ENCODE results near the gene KCTD8. TPM values are rescaled to one million over a fixed set of nuclear protein-coding genes. Genes with fewer than 3 reads are reported as not detected.
"Not testable (repeated sequence)": the region's sequence is repeated elsewhere in the genome, so short reads cannot be mapped to it uniquely, and the experiment has no call there.

Gene KCTD8
- total RNA-seq, 2 experiments from 2014 or later, result not detected

- Mint-ChIP-seq H3K9me3 (ENCODE audit: low read depth) (peaks cover 2% of the 10 kb centered on the region), H3K4me1 (no peaks in the 10 kb centered on the region), H3K4me3 (no peak overlapping the region), H3K27ac (no peak overlapping the region), H3K27me3 (no peaks in the 10 kb centered on the region), H3K36me3 (no peaks in the 10 kb centered on the region)
- CTCF ChIA-PET, result no interaction called here
- DNase-seq (no peak), ATAC-seq (no peak)
These were observed 191.1 kb downstream of the KCTD8 start for GRCh38 chr4:44257461-44257860.

DNA sequence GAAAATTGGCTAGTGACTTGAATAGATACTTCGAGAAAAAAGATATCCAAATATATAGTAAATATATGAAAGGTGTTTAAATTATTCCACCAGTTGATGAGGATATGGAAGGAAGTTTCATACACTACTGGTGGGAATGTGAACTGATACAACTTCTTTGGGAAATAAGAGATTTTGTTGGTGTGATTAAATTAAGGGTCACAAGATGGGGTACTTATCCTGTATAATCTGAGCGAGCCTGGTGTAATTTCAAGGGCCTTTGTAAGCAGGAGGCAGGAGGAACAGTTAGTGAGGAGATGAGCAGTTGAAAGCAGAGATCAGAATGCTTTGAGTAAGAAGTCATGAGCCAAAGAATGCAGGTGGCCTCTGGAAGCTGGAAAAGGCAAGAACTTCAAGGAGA is 192.2 kb downstream of the KCTD8 start:
- H3K27ac Mint-ChIP-seq, result no peak overlapping the region
- no peak for ATAC-seq
- DNase-seq, result no peak
- no peak overlapping the region for H3K4me3 Mint-ChIP-seq
- H3K27me3 Mint-ChIP-seq, result no peaks in the 10 kb centered on the region
- peaks cover 2% of the 10 kb centered on the region for H3K9me3 Mint-ChIP-seq (ENCODE audit: low read depth)
- H3K4me1 Mint-ChIP-seq, result no peaks in the 10 kb centered on the region
- no peaks in the 10 kb centered on the region for H3K36me3 Mint-ChIP-seq
- CTCF ChIA-PET, result no interaction called here

DNA sequence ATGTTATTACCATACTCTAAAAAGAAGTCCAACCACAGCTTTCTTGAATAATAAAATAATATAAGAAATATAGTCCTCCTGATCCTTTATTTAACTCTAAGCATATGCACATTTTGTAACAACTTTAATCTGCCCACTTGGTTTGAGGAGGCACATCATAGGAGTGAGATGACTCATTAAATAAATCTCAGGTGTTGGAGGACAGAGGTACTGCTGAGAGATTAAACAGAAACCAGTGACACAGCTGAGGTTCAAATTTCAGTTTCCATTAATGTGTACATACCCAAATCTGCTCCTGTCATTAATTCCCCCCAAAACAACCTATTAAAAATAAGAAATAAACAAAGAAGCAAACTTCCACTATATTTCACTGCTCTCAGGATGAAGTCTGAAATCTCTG is 211.0 kb downstream of the KCTD8 start:
- Mint-ChIP-seq H3K9me3 (ENCODE audit: low read depth) (peaks cover 3% of the 10 kb centered on the region), H3K27ac (no peak overlapping the region), H3K36me3 (no peaks in the 10 kb centered on the region), H3K4me1 (no peaks in the 10 kb centered on the region), H3K27me3 (no peaks in the 10 kb centered on the region), H3K4me3 (no peak overlapping the region)
- DNase-seq (no peak), ATAC-seq (no peak)
- CTCF ChIA-PET, result no interaction called here

GRCh38 chr4:44235897-44236296 is 212.7 kb downstream of the KCTD8 start:
- no peaks in the 10 kb centered on the region for H3K4me1 Mint-ChIP-seq
- no peak for DNase-seq
- H3K36me3 Mint-ChIP-seq, result no peaks in the 10 kb centered on the region
- H3K9me3 Mint-ChIP-seq (ENCODE audit: low read depth), result peaks cover 3% of the 10 kb centered on the region
- no peaks in the 10 kb centered on the region for H3K27me3 Mint-ChIP-seq
- CTCF ChIA-PET, result no interaction called here
- ATAC-seq, result no peak
- H3K4me3 Mint-ChIP-seq, result no peak overlapping the region
- no peak overlapping the region for H3K27ac Mint-ChIP-seq

DNA sequence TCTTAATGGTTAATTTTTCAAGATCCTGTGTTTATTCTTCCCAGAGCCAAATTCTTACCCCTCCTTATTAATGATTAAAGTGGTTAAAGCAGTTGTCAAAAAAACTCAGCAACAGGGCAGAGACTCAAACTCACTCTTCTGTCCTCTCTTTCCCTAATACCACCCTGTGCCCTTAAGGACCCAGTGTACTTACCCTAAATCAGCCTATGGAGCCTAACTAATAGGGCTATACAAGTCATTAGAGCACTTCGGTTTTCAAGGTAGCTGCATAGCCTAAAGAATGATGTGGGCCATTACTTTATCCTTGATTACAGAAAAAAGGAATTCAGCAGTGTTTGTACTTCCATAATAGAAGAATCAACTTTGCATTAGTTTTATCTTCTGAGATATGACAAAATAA is 216.3 kb downstream of the KCTD8 start:
- no peak overlapping the region for H3K27ac Mint-ChIP-seq
- CTCF ChIA-PET, result no interaction called here
- ATAC-seq (no peak), DNase-seq (no peak)
- H3K4me3 Mint-ChIP-seq, result no peak overlapping the region
- H3K9me3 Mint-ChIP-seq (ENCODE audit: low read depth), result no peaks in the 10 kb centered on the region
- H3K27me3 Mint-ChIP-seq, result no peaks in the 10 kb centered on the region
- H3K36me3 Mint-ChIP-seq, result no peaks in the 10 kb centered on the region
- H3K4me1 Mint-ChIP-seq, result no peaks in the 10 kb centered on the region

- H3K27me3 Mint-ChIP-seq, result no peaks in the 10 kb centered on the region
- no peaks in the 10 kb centered on the region for H3K36me3 Mint-ChIP-seq
- ATAC-seq, result no peak
- DNase-seq, result no peak
- no peak overlapping the region for H3K27ac Mint-ChIP-seq
- H3K4me1 Mint-ChIP-seq, result no peaks in the 10 kb centered on the region
- no peaks in the 10 kb centered on the region for H3K9me3 Mint-ChIP-seq (ENCODE audit: low read depth)
- H3K4me3 Mint-ChIP-seq, result no peak overlapping the region
- CTCF ChIA-PET, result no interaction called here
These were observed 217.6 kb downstream of the KCTD8 start for GRCh38 chr4:44231006-44231405.

- no peaks in the 10 kb centered on the region for H3K27me3 Mint-ChIP-seq
- H3K27ac Mint-ChIP-seq, result no peak overlapping the region
- H3K36me3 Mint-ChIP-seq, result no peaks in the 10 kb centered on the region
- ATAC-seq (no peak), DNase-seq (no peak)
- H3K4me3 Mint-ChIP-seq, result no peak overlapping the region
- CTCF ChIA-PET, result no interaction called here
- H3K9me3 Mint-ChIP-seq (ENCODE audit: low read depth), result no peaks in the 10 kb centered on the region
- H3K4me1 Mint-ChIP-seq, result no peaks in the 10 kb centered on the region
These were observed 220.3 kb downstream of the KCTD8 start for GRCh38 chr4:44228326-44228725.

GRCh38 chr4:44221407-44221806 is 227.2 kb downstream of the KCTD8 start:
- Mint-ChIP-seq H3K9me3 (ENCODE audit: low read depth) (no peaks in the 10 kb centered on the region), H3K27me3 (no peaks in the 10 kb centered on the region), H3K4me1 (no peaks in the 10 kb centered on the region), H3K36me3 (no peaks in the 10 kb centered on the region), H3K4me3 (no peak overlapping the region), H3K27ac (no peak overlapping the region)
- no peak for DNase-seq
- no peak for ATAC-seq
- CTCF ChIA-PET, result no interaction called here

DNA sequence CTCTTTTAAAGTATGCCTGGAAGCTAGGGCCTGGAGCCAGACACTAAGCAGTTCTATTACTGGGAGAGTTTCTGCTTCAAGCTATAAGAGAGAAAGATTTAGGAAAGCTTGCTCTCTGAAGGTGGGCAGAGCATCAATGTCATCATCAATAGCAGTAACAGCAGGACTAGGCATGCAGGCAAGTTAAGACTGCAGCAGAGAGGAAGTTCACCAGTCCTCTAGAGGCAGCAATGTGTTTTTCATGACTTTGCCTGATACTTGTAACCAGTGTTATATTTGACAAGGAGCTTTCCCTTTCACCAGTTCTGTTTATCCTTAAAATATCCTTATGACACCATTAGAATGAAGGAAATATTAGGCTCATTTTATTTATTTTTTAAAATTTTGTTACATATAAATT is 237.9 kb downstream of the KCTD8 start:
- Mint-ChIP-seq H3K4me3 (no peak overlapping the region), H3K27me3 (no peaks in the 10 kb centered on the region), H3K9me3 (ENCODE audit: low read depth) (no peaks in the 10 kb centered on the region), H3K4me1 (no peaks in the 10 kb centered on the region), H3K27ac (no peak overlapping the region), H3K36me3 (no peaks in the 10 kb centered on the region)
- no peak for DNase-seq
- ATAC-seq, result no peak
- CTCF ChIA-PET, result no interaction called here

GRCh38 chr4:44196796-44197195 is 251.8 kb downstream of the KCTD8 start:
- DNase-seq, result no peak
- CTCF ChIA-PET, result no interaction called here

GRCh38 chr4:44194365-44194764 is 254.2 kb downstream of the KCTD8 start:
- no peak overlapping the region for H3K27ac Mint-ChIP-seq
- ATAC-seq (no peak), DNase-seq (no peak)
- no peaks in the 10 kb centered on the region for H3K36me3 Mint-ChIP-seq
- H3K4me1 Mint-ChIP-seq, result no peaks in the 10 kb centered on the region
- CTCF ChIA-PET, result no interaction called here
- H3K4me3 Mint-ChIP-seq, result no peak overlapping the region
- no peaks in the 10 kb centered on the region for H3K9me3 Mint-ChIP-seq (ENCODE audit: low read depth)
- H3K27me3 Mint-ChIP-seq, result no peaks in the 10 kb centered on the region

More at GRCh38 chr4:44196796-44197195, 251.8 kb downstream of the KCTD8 start:
- Mint-ChIP-seq H3K27ac (no peak overlapping the region), H3K27me3 (no peaks in the 10 kb centered on the region), H3K4me1 (no peaks in the 10 kb centered on the region), H3K36me3 (no peaks in the 10 kb centered on the region), H3K9me3 (ENCODE audit: low read depth) (no peaks in the 10 kb centered on the region), H3K4me3 (no peak overlapping the region)
- no peak for ATAC-seq

DNA sequence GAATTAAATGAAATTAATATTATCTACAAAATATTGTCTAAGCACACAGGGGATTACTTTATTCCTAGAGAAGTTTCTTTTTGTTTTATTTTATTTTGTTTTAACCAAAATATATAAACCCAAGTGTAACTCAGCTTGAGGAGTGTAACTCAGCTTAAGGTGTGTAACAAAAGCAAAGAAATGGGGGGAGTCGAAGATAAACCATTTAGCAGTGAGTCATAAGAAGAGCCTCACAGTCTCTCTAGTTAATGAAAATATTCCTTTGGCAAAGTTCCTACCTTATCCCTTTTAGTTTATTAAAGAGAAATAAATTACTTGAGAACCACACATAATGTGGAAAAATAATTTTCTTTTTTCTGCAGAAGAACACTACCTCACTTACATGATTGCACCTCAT is 261.8 kb downstream of the KCTD8 start:
- no peaks in the 10 kb centered on the region for H3K27me3 Mint-ChIP-seq
- peaks cover 4% of the 10 kb centered on the region for H3K9me3 Mint-ChIP-seq (ENCODE audit: low read depth)
- ATAC-seq (no peak), DNase-seq (no peak)
- no peak overlapping the region for H3K27ac Mint-ChIP-seq
- no peaks in the 10 kb centered on the region for H3K4me1 Mint-ChIP-seq
- H3K36me3 Mint-ChIP-seq, result no peaks in the 10 kb centered on the region
- CTCF ChIA-PET, result no interaction called here
- H3K4me3 Mint-ChIP-seq, result no peak overlapping the region

GRCh38 chr4:44186096-44186849 is 262.3 kb downstream of the KCTD8 start:
- no peaks in the 10 kb centered on the region for H3K4me1 Mint-ChIP-seq
- H3K27ac Mint-ChIP-seq, result no peak overlapping the region
- CTCF ChIA-PET, result no interaction called here
- H3K36me3 Mint-ChIP-seq, result no peaks in the 10 kb centered on the region
- H3K4me3 Mint-ChIP-seq, result no peak overlapping the region
- no peak for ATAC-seq
- peaks cover 4% of the 10 kb centered on the region for H3K9me3 Mint-ChIP-seq (ENCODE audit: low read depth)
- DNase-seq, result no peak
- H3K27me3 Mint-ChIP-seq, result no peaks in the 10 kb centered on the region

GRCh38 chr4:44181491-44182349 is 266.9 kb downstream of the KCTD8 start:
- not testable (repeated sequence) for H3K27me3 Mint-ChIP-seq

More at GRCh38 chr4:44181491-44182349, 266.9 kb downstream of the KCTD8 start:
- H3K36me3 Mint-ChIP-seq, DNase-seq, H3K27ac Mint-ChIP-seq, ATAC-seq, H3K4me3 Mint-ChIP-seq, H3K4me1 Mint-ChIP-seq, CTCF ChIA-PET: not testable (repeated sequence)
- H3K9me3 Mint-ChIP-seq (ENCODE audit: low read depth), result peaks cover 10% of the 10 kb centered on the region

Data from activated CD8-positive, alpha-beta memory T cell treated with anti-CD3 and anti-CD28 coated beads, Interleukin-2, amount 10 ng/mL, durations not matched to agents 7 days and 5 days (primary cell).